Measurements from ENCODE around the gene MLPH. TPM values are rescaled to one million over a fixed set of nuclear protein-coding genes. Genes with fewer than 3 reads are reported as not detected.

MLPH gene
- total RNA-seq, 1 experiment from 2014 or later: 237 TPM

- Histone ChIP-seq H3F3A (ENCODE audit: insufficient read depth, low read depth) (peaks cover 68% of the 10 kb centered on the region), H3K79me2 (ENCODE audit: low read depth) (peaks cover 70% of the 10 kb centered on the region), H3K27me3 (ENCODE audit: insufficient read depth, low read depth) (no peaks in the 10 kb centered on the region), H3K4me1 (replicated peaks; ENCODE audit: insufficient read depth) (peaks cover 65% of the 10 kb centered on the region), H3K36me3 (ENCODE audit: low read depth) (peaks cover 58% of the 10 kb centered on the region), H2AFZ (no peak overlapping the region), H3K9me3 (ENCODE audit: insufficient read depth, low read depth) (no peaks in the 10 kb centered on the region), H3K27ac (peak overlapping the region; percentile 93), H4K20me1 (ENCODE audit: insufficient read depth) (no peaks in the 10 kb centered on the region), H3K9me2 (ENCODE audit: insufficient read depth) (no peaks in the 10 kb centered on the region), H3K4me3 (peak overlapping the region; percentile 12; the same call in 1 of the 2 replicates), H3K4me2 (peak overlapping the region; percentile 69)
- ChIA-PET CTCF (interaction anchor here (1.3 to 2.0 kb wide), 5 partner anchors 11 to 336 kb away, joined by 3 to 19 read pairs (median 5); no protein-coding TSS in a partner anchor), POLR2A (ENCODE audit: unreplicated experiment) (interaction anchor here (0.6 to 2.6 kb wide), 3 partner anchors 13 to 67 kb away, joined by 3 to 42 read pairs (median 4); no protein-coding TSS in a partner anchor)
- intact Hi-C loops (cut with micrococcal nuclease; ENCODE audit: unreplicated experiment): loop anchor here (1.0 to 5.0 kb wide), 4 partner anchors 12 to 190 kb away; partner anchors contain the start of gene MLPH
- no peak for TF ChIP-seq CTCF (conservative IDR thresholded peaks at IDR 0.05)
- no peak for TF ChIP-seq EZH2 (IDR thresholded peaks at IDR 0.05; ENCODE audit: low read depth)
- TSS peak; percentile 37 for BruUV-seq (replicated peaks)
- no peak for DNase-seq
Measured at GRCh38 chr2:237501892-237502513, 15.0 kb downstream of the MLPH start.

- H3K4me1 ChIP-seq (replicated peaks; ENCODE audit: insufficient read depth): peaks cover 64% of the 10 kb centered on the region
- H3K9me2 ChIP-seq (ENCODE audit: insufficient read depth): no peaks in the 10 kb centered on the region
- intact Hi-C loops (cut with micrococcal nuclease; ENCODE audit: unreplicated experiment): loop anchor here (5.0 kb wide), 1 partner anchor 189 kb away; no protein-coding TSS in a partner anchor
- peak overlapping the region; percentile 69 for H3K4me2 ChIP-seq
- DNase-seq: no peak
- no peak overlapping the region for H2AFZ ChIP-seq
- H4K20me1 ChIP-seq (ENCODE audit: insufficient read depth): no peaks in the 10 kb centered on the region
- peaks cover 68% of the 10 kb centered on the region for H3F3A ChIP-seq (ENCODE audit: insufficient read depth, low read depth)
- no peaks in the 10 kb centered on the region for H3K9me3 ChIP-seq (ENCODE audit: insufficient read depth, low read depth)
- CTCF ChIA-PET: no interaction called here
- POLR2A ChIA-PET (ENCODE audit: unreplicated experiment): no interaction called here
- H3K4me3 ChIP-seq: no peak overlapping the region
- no peaks in the 10 kb centered on the region for H3K27me3 ChIP-seq (ENCODE audit: insufficient read depth, low read depth)
- no peak for TF ChIP-seq EZH2 (IDR thresholded peaks at IDR 0.05; ENCODE audit: low read depth)
- TF ChIP-seq CTCF (conservative IDR thresholded peaks at IDR 0.05): no peak
- H3K36me3 ChIP-seq (ENCODE audit: low read depth): peaks cover 58% of the 10 kb centered on the region
- H3K79me2 ChIP-seq (ENCODE audit: low read depth): peaks cover 70% of the 10 kb centered on the region
- H3K27ac ChIP-seq: peak overlapping the region; percentile 93
- no TSS peak for BruUV-seq (replicated peaks)
Measured at GRCh38 chr2:237503201-237503600, 16.1 kb downstream of the MLPH start.

- no peaks in the 10 kb centered on the region for H4K20me1 ChIP-seq (ENCODE audit: insufficient read depth)
- H3K27ac ChIP-seq: no peak overlapping the region
- no peak for TF ChIP-seq EZH2 (IDR thresholded peaks at IDR 0.05; ENCODE audit: low read depth)
- no peak for TF ChIP-seq CTCF (conservative IDR thresholded peaks at IDR 0.05)
- intact Hi-C loops (cut with micrococcal nuclease; ENCODE audit: unreplicated experiment): no loop called here
- no peak overlapping the region for H3K4me3 ChIP-seq
- POLR2A ChIA-PET (ENCODE audit: unreplicated experiment): interaction anchor here (0.6 kb wide), 1 partner anchor 99 kb away, joined by 18 read pairs; no protein-coding TSS in a partner anchor
- H3F3A ChIP-seq (ENCODE audit: insufficient read depth, low read depth): peaks cover 56% of the 10 kb centered on the region
- no peaks in the 10 kb centered on the region for H3K9me2 ChIP-seq (ENCODE audit: insufficient read depth)
- peaks cover 42% of the 10 kb centered on the region for H3K4me1 ChIP-seq (replicated peaks; ENCODE audit: insufficient read depth)
- DNase-seq: no peak
- peaks cover 61% of the 10 kb centered on the region for H3K36me3 ChIP-seq (ENCODE audit: low read depth)
- H3K4me2 ChIP-seq: no peak overlapping the region
- H3K27me3 ChIP-seq (ENCODE audit: insufficient read depth, low read depth): no peaks in the 10 kb centered on the region
- no peaks in the 10 kb centered on the region for H3K9me3 ChIP-seq (ENCODE audit: insufficient read depth, low read depth)
- CTCF ChIA-PET: interaction anchor here (0.6 kb wide), 1 partner anchor 1950 kb away, joined by 4 read pairs; no protein-coding TSS in a partner anchor
- BruUV-seq (replicated peaks): no TSS peak
- peaks cover 84% of the 10 kb centered on the region for H3K79me2 ChIP-seq (ENCODE audit: low read depth)
- H2AFZ ChIP-seq: no peak overlapping the region
Measured at GRCh38 chr2:237505188-237505939, 18.3 kb downstream of the MLPH start.

Measured in PC-9 (cell line).